Midbrain (tissue), 1 donor: ENCODE measurements around the gene SYNM.
A peak's percentile ranks its signal among the peaks of the same experiment; 100 is the strongest.

Experiments used
- DNase-seq: peaks from one replicate; lab custom pipeline; 2025; lab: John Stamatoyannopoulos, UW

SYNM gene

GRCh38 chr15:99084965-99085364 is 19.9 kb upstream of the SYNM start:
- DNase-seq: no peak

- no peak for DNase-seq
These were observed 19.2 kb upstream of the SYNM start for GRCh38 chr15:99085413-99086326.

- no peak for DNase-seq
These were observed 18.6 kb upstream of the SYNM start for GRCh38 chr15:99086327-99086667.

DNA sequence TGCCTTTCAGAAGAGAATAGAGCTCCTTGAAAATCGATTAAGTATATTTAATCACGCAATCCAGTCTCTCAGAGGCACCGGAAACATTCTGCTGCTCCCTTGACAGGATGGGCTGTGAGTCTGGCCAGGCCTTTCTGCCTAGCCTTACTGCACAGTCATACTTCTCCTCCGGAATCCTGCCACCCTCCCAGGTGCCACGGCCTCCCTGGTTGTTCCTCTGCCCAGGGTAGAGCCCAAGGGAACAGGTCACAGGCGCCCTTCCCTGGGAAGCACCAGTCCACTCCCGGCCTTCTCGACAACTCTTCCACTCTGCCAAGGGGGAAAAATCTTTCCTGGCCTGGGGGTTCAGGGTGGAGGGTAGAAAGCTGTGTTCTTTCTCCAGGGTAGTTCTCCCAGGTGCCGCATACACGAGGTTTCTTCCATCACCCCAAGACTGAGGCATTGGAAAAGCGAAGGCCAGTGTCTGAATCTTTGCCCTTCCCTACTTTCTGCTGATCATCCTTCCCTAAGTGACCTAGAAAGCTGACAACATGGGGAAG is 17.4 kb upstream of the SYNM start:
- no peak for DNase-seq

GRCh38 chr15:99090011-99090699 is 14.7 kb upstream of the SYNM start:
- no peak for DNase-seq

DNA sequence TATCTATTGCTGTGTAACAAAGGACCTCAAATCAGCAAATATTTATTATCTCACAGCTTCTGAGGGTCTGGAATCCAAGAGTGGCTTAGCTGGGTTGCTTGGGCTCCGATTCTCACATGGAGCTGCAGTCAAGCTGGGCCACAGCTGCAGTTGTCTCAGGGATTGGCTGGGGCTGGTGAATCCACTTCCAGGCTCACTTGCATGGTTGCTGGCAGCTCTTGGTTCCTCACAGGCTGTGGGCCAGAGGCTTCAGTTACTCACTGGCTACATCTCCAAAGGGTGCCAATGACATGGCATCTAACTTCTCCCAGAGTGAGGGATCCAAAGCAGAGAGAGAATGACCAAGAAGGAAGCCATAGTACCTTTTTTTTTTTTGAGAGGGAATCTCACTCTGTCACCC is 13.9 kb upstream of the SYNM start:
- no peak for DNase-seq

DNA sequence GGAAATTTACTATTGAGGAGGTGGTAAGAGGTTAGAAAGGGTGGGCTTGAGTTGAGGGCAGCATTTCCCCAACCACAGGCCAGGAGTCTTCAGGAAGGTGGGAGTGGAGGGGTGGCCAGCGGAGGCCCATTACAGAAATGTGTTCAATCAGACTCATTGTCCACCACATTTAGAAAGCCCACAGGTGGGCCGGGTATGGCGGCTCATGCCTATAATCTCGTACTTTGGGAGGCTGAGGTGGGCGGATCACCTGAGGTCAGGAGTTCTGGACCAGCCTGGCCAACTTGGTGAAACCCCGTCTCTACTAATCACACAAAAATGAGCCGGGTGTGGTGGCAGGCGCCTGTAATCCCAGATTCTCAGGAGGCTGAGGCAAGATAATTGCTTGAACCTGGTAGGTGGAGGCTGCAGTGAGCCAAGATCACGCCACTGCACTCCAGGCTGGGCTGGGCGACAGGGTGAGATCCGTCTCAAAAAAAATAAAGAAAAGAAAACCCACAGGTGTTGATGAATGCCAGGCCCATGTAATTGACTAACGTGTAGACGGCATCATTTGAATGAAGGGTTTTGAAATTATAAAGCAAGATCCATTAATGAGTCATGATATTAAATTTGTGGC is 12.2 kb upstream of the SYNM start:
- DNase-seq: no peak

- DNase-seq: no peak
These were observed 9.3 kb upstream of the SYNM start for GRCh38 chr15:99095626-99096025.

DNA sequence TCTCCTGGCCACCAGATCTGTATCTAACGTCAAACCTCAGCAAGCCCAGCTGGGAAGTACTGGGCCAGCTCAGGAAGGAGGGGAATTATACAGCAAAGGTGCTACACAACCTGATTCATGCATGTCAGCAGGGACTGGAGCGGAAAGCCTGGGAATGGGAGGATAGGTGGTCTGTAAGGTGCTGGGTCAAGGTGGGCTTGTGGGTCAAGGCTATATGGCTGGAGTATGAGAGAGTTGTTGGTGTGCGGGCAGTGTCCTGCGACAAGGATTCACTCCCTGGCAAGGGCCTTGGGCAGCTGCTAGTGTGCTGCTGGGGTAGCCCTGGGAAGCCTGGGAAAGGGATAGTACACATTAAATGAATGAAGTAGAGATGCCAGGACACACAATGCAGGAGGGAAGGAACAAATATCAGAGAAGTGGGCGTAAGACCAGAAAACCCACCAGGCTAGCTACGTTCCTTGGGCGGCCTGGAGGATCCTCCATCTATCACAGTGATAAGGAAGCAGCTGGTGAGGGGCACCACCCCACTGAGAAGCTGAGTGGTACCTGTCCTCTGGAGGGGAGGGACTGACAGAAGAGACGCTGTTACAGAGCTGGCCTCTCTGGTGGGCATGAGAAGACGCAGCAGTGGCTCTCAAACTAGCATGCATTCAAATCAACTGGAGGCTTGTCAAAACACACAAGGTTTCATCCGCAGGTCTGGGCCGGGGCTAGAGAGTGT is 8.5 kb upstream of the SYNM start:
- no peak for DNase-seq

DNA sequence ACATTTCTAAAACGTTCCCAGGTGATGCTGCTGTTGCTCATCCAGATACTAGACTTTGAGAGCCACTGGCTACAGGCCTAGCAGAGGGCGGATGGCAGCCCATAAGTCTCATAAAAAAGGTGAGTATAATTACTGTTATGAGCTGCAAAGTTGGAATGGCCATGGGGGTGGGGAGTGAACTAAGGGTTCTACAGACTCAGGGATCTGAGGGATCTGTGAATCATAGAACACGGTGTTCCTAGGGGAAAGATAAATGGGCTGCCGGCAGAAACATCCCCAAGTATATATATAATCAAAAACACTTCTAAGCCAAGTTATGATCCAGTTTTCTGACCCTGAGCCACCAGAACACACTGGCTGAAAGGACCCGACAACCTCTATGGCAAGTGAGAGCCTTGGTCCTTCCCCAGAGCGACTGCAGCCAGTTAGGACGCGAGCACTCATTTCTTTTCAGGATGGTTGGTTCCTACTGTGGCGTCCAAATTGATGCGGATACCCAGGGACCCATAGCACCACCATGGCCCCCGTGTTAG is 7.9 kb upstream of the SYNM start:
- DNase-seq: no peak

- DNase-seq: no peak
These were observed 7.2 kb upstream of the SYNM start for GRCh38 chr15:99097441-99098410.

GRCh38 chr15:99098426-99098825 is 6.5 kb upstream of the SYNM start:
- DNase-seq: no peak

GRCh38 chr15:99098991-99099390 is 5.9 kb upstream of the SYNM start:
- DNase-seq: no peak

GRCh38 chr15:99099661-99100060 is 5.2 kb upstream of the SYNM start:
- DNase-seq: no peak

- peak; percentile 82 for DNase-seq
These were observed 4.4 kb upstream of the SYNM start for GRCh38 chr15:99100245-99101173.

DNA sequence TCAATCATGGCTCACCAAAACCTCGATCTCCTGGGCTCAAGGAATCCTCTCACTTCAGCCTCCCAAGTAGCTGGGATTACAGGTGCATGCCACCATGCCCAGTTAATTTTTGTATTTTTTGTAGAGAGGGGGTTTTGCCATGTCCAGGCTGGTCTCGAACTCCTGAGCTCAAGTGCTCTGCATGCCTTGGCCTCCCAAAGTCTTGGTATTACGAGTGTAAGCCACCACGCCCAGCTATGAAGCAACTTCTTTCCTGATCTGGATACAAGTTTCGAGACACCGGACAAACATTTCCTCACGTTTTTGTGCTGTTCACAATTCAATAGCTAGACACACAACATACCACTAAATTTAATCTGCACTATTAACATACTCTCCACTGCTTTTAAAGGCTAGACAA is 3.4 kb upstream of the SYNM start:
- DNase-seq: no peak

- DNase-seq: no peak
These were observed 2.3 kb upstream of the SYNM start for GRCh38 chr15:99102332-99103235.

GRCh38 chr15:99103279-99103678 is 1.6 kb upstream of the SYNM start:
- DNase-seq: no peak
